ENCODE data around the gene ZDHHC11B.
"Not testable (repeated sequence)": the region's sequence is repeated elsewhere in the genome, so short reads cannot be mapped to it uniquely, and the experiment has no call there.

- not testable (repeated sequence) for TF ChIP-seq CTCF, POLR2A (IDR thresholded peaks at IDR 0.05)
Observed at GRCh38 chr5:770585-770984, 13.9 kb downstream of the ZDHHC11B start.

All from body of pancreas (tissue), 4 donors.